HG02642 (cell line): ENCODE data around the gene CACNA2D4.

Experiments used
- ATAC-seq: cut with Tn5 transposase; IDR thresholded peaks from one replicate; pipeline ENCODE4 v1.9.1; 2021; ENCODE audit warnings: mild to moderate bottlenecking; ENCODE audit not compliant: unreplicated experiment, poor library complexity

The CACNA2D4 gene

DNA sequence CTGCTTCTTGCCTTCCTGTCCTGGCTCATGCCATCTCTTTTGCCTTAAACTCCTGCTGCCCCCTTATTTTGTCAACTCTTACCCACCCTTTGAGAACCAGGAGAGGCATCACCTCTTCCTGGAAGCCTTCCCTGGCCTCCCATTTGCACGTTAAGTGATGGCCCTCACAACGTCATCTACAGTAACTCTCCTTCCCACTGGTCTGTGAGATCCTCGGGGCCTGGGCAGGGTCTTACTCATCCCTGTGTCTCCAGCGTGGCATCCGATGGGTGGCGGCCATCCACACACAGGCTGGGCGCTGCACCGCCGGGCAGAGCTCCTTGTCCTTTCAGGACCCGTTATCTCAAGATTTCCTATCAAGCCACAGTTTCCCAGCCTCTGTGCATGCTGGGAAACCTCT is 16.8 kb upstream of the CACNA2D4 start:
- ATAC-seq = no peak

DNA sequence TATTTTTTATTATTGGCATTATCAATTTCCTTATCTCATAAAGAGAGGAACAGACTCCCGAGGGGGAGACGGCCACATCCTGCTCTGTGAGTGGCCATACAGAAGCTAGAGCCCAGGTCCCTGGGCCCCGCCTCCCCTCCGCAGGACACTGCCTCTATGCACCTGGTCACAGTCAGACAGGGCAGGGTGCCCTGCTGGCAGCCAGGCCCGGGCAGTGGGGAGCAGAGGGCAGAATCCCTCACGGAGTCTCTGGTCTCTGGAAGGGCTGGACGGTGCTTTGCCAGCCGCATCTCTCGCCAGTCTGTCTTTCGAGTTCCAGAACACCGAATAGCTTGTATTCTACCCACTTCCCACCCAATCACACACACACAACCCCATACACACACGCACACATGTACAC is 16.4 kb upstream of the CACNA2D4 start:
- ATAC-seq = no peak

DNA sequence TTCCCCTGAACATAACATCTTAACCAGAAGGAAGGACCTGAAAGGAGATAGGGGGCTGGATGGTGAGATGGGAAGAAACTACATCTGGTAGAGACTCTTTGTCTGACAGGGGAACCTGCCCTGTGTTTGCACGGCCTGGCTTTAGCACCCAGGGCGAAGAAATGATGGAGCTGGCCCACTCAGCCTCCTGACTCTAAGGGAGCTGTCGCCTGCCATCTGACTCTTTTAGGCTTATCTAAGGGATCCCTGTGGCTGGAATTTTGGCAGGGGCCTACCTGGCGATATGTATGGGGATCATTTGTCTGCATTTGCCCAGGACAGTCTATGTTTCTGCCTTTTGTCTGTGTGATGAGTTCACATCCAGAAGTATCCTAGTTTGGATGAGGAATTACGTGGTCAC is 15.6 kb upstream of the CACNA2D4 start:
- no peak for ATAC-seq

DNA sequence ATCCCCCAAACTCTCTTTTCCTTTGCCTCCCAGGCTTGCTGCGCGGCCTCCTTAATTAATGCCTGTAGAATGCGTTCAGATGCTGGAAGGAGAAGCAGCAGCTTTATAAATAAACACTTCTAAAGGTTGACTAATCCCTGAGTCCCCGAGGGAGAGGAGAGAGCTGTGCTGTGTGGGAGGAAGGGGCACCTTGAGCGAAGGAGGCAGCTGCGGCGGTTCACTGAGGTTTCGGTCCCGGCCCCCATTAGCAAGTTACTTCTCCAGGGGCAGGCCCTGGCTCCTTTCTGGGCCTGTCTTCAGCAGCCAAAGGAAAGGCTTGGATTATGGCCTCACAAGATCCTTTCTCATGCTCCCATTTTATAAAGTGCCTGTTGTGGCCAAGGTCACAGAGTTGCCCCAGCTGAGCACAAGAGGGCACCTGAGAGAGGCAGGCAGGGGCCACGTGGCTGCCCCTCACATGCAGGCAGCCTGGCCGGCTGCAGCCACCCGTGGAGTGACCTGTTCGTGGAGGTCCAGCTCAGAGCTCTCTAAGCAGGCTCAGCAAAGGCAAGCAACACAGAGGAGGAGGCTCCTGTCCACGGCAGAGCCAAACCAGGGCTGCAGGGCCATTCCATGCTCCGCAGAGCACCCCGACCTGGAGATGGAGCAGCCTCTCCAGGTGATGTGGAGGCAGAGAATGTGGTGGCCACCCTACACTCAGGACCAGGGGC is 15.0 kb upstream of the CACNA2D4 start:
- no peak for ATAC-seq

DNA sequence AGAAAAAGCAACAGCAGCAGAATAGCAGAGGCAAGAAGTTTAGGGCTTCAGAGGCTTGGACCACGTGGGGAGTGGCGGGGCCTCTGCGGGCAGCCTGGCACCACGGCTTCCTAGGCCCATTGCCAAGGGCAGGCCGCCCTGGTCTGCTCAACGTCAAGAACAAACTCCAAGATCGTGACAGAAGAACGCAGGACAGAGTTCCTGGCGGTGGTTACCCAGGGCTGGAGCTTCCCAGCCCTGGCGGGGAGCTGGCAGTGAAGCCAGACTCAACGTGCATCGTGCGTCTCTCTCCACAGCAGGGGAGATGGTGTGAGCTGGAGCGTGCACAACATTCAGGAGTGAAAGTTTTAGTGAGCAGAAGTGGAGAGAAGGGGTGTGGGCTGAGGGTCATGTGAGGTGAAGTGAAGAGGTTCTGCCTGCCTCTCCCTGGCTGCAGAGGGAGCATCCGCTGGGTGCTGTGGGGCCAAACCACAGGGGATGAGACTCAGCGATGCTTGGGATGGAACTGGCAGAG is 13.9 kb upstream of the CACNA2D4 start:
- no peak for ATAC-seq

DNA sequence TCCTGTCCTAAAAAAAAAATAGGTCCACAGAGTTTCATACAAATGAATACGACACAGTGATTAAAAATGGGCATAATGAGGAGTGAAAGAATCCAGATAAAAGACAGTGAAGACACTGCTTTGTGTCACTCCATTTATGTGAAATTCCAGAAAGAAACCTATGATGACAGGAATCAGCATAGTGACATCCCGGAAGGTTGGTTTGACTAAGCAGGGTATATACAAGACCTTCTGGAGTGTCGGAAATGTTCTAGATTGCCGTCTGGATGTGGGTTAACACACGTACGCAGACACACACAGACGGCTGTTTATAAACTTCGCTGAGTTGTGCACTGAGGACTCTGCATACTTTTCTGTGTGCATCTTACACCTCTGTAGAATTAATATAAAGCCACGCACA is 13.2 kb upstream of the CACNA2D4 start:
- ATAC-seq = no peak

DNA sequence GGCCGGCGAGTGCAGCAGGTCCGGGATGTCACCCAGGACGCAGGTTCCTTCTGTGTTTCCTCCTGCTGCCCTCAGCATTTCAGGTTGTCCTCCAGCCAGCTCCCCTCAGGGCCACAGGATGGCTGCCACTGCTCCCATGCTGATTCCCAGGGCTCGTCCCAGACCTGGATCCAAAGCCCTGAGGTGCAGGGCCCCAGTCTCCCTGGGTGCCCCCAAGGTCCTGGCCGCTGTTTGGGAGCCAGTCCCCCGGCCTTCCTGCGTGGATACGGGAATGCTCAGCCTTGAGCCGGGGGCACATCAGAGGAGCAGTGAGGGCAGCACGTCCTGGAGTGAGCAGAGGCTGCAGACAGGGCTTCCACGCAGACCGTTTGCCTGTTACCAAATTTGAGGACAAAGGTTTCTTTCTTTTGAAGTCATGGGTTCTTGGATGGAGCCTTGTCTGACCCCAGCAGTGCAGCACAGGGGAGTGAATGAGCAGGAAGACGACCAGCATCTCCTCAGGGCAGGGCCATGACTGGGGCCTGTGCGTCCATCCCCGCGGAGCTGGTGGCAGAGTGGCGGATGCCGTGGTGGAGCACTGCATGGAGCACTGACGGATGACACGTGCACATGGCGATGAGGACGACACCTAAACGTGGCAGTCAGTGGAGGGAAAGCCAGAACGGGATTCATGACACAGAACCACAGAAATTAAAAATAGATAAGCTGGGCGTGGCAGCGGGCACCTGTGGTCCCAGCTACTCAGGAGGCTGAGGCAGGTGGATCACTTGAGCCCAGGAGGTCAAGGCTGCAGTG is 12.5 kb upstream of the CACNA2D4 start:
- no peak for ATAC-seq

DNA sequence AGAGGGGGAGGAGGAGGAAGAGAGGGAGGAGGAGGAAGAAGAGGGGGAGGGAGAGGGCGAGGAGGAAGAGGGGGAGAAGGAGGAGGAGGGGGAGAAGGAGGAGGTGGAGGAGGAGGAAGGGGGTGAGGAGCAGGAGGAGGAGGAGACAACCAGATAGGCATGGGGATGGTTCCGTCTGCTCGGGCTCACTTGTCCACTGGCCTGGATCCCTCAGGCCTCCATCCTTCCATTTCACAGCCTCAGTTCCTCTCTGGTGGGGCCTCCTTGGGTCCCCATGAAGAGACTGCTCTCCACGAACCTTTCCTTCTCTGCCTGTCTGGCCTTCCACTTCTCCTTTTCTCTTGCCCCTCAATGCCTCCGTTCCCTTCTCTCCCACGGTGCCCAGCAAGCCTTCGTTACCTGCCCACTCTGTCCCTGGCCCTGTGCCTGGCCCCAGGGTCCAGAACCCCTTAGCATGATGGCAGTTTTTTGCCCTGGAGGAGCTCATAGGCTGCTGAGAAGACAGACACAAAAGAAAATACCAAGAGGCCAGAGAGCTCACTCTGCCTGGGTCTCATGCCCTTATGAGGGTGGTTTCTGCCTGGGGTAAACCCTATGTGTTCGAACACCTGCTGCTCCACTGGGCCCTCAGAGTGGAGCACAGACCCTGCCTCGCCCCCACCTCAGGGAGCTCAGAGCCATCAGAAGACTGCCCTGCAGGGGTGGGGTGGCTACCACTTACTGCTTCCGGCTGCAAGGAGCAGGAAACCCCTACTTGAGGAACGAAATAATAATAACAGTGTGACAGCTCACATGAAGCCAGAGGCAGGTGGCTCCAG is 11.7 kb upstream of the CACNA2D4 start:
- ATAC-seq = no peak

DNA sequence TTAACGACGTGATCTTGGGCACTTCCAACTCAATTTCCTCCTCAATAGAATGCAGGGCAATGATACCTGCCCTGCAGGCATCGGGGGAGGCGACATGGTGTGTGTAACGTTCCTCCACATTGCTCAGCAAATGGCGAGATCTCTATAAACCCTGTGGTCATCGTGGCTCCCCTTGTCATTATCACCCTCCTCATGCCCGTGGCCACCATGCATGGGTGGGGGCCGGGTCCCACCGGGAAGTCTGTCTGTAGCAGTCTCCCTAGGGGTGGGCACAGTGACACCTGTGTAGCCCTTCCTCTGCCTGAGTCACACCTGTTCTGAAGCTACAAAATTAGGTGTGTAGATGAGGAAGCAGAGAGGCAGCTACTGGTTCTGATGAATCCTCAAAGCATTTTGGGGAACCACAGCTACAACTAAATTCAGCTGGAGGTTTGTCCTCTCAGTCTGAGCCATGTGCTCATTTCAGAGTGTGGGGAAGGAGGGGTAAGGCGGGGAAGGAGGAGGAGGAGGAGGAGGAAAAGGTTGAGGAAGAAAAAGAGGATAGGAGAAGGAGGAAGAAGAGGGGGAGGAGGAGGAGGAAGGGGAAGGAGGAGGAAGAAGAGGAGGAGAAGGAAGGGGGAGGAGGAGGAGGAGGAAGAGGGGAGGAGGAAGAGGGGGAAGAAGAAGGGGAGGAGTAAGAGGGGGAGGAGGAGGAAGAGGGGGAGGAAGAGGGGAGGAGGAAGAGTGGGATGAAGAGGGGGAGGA is 11.0 kb upstream of the CACNA2D4 start:
- no peak for ATAC-seq

DNA sequence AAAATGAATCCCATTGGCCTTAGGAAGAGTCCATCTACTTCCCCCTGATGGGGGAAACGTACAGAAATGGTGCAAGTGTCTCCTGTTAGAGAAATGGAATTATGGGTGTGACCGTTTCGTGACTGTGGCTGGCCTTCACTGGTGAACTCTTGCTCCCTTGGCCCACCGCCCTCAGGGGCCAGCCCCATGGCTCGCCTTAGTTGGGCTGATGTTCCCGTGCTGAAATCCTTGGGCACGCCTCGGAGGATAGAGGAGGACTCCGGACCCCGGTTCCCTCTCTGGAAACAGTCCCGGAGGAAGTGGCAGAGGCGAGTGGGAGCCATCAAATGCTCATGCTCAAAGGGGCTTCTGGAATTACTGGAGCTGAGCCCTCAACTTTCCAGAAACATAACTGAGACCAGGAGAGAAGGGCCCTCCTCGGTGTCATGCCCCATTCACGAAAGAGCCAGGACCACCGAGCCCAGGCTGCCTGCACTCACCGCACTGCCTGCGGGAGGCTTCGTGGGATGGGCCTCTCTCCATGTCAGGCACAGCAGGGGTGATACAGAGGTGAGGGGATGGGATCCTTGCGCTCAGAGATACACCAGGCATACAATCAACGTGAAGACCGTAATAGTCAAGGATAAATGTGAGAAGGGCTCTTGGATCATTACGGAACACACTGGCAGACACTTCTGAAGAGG is 10.1 kb upstream of the CACNA2D4 start:
- ATAC-seq = no peak

DNA sequence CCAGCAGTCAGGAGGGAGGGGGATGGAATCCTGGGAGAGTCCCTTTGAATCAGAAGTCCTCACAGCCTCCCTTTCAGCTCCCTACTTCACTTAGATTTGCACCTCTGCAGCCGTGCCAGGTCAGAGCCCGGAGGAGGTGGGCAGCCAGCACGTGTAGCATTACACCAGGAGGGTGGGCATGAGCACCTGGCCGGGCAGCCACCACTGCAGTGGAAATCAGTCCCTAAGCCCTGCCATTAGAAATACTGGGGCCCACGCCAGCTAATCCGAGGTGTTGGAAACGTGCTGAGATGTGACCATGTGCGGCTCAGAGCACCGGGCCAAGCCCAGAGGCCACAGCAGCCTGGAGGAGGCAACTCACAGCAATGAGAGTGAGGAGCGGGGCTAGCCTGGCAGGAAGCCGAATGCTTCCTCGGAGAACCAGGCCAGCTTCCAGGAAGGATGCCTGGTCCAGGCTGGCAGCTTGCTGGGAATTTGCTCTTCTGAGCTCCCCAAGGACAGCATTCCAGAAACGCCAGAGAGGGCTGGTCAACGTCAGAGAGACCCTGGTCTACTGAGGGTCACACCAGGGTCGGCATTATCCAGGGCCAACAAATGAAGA is 9.4 kb upstream of the CACNA2D4 start:
- no peak for ATAC-seq

DNA sequence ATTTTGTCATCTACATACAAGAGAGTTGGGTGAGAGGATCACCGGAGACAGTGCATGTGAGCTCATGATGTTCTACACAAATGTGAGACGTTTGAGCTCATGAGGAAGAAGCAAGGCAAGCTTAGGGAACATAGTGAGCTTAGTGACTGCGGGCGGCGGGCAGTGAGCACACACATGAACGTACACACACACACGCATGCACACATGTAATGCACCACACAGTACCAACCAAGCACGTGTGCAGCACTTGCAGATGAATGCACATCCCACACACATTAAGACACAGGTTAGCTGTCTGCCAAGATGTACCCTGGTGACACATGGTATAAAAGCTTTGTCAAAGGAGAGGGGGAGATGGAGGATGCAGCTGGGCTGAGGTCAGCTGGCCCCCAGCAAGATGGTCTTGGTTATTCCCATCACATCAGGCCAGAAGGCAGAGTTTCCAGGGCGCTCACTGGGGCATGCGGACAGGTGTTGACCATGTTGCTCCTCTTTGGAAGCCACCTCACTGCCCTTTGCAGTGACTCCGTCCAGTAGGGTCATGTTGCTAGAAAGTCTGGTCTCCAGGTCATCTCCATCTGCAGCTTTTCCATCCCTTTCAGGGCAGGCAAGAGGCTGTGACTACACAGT is 8.7 kb upstream of the CACNA2D4 start:
- no peak for ATAC-seq

DNA sequence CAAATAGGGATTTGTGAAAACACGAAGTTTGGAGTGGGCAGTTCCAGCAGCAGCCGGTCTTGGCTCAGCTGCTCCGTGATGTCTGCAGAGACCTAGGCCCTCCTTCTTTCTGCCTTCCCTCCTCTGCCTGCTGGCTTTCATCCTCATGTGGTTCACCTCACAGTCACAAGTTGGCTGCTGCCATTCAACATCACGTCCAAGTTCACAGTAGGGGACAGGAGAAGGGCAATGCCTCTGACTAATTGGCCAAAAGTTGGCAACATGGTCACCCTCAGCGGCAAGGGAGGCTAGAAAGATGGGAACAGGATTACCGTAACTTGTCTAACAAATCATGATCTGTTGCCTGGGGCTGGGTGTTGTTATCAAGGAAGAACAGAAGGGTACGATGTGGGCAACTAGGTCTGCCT is 7.8 kb upstream of the CACNA2D4 start:
- ATAC-seq = no peak

DNA sequence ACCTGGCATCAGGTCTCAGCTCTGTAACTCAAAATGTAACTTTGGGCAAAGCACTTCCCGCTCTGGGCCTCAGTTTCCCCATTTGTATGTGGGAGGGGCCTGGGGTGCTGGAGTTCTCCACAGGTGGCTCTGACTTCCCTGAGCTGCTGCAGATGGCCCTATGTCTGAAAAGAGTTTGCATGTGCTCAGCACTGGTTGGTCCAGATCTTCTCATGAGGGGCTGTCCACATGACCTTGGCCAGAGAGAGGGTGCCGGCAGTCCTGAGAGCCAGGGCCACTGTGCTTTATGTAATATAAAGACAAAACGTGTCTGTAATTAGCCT is 7.2 kb upstream of the CACNA2D4 start:
- no peak for ATAC-seq

DNA sequence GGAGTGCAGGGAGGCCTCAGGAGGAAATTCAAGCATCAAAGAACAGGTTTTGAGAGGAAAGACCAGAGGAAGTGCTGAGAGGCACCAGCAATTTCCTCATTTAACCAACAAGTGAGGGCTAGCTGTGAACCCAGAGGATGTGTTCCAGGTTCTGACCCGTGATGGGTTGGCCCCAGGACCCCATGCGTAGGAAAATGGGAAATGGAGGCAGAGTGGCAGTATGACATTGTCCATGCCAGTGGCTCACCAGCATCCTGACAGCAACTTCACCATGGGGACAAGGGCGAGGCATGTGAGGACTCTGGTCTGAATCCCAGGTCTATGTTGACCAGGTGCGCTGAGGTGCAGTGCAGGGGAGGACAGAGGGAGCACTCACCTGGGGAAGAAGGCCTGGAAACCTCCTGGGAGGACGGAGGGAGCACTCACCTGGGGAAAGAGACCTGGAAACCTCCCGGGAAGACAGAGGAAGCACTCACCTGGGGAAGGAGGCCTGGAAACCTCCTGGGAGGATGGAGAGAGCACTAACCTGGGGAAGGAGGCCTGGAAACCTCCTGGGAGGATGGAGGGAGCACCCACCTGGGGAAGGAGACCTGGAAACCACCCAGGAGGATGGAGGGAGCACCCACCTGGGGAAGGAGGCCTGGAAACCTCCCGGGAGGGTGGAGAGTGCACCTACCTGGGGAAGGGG is 6.7 kb upstream of the CACNA2D4 start:
- ATAC-seq = no peak

DNA sequence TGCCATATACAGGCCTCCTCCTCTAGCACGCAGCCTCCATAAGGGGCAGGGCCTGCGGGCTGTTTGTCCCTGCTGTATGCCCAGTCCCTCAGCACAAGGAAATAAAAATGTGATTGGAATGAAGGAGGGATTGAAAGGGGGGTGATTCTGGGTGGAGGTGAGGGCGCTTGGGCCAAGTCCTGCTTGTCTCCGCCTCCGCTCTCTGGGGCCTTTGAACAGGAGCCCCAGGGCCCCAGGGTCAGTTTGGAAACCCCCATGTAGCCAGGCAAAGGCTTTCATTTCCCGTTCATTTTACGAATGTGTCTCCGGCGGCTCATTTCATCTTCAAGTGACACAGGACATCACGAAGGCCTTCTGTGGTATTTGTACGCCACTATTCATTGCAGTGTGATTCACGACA is 4.5 kb upstream of the CACNA2D4 start:
- no peak for ATAC-seq

DNA sequence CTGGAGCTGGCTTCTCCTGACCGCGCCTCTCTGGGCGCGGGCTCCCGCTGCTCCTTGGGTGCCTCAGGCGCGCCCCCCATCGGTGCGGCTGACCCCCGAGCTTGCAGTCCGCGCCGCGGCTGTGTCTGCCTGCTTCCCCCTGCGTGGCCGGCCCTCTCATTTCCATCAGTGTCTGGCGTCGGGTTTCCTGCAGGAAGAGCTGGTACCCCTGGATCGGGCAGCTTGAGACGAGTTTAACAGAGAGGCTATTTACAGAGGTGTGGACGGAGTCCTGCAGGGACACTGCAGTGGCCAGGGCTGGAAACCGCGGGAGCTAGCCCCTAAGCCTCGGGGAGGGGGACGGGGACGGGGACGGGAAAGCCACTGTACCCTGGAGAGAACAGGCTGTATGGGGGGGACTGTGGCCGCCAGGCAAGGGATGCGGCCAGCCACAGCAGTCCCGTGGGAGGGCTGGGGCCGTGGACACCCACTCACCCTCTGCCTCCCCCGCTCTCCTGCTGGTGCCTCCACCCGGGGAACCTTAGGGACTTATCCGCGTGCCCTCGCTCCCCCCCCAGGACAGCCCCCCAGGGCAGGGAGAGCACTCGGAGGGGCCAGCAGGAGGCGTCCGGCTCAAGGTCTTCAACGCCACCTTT is 3.7 kb upstream of the CACNA2D4 start:
- no peak for ATAC-seq

DNA sequence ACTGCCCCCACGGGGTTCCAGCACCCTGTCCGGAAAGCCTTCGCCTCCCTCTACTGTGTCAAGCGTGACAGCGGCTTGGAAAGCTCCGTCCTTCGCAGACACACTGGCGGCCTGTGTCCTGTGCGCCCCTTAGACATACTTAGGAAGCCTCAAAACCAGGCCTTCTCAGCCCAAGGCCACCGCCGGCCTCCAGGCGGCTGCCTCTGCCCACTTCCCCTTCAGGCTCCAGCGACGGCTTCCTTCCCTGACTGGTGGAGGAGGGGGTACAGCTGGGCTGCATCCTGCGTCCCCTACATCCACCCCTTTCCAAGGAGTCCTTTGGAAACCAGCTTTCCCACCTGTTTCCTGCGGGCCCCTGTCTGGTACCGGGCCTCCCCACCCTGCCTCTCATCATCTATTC is 2.5 kb upstream of the CACNA2D4 start:
- no peak for ATAC-seq
